Caki2 (cell line): Measurements from ENCODE around the gene COCH. TPM values are rescaled to one million over a fixed set of nuclear protein-coding genes. Genes with fewer than 3 reads are reported as not detected.
A peak's percentile ranks its signal among the peaks of the same experiment; 100 is the strongest.
"Not testable (repeated sequence)": the region's sequence is repeated elsewhere in the genome, so short reads cannot be mapped to it uniquely, and the experiment has no call there.

Experiments used
- DNase-seq: peaks from one replicate; pipeline ENCODE4 v3.0.0-alpha.2; 2015; ENCODE audit warnings: low read depth
- in situ Hi-C: cut with HindIII; loops from 2 replicates; pipeline ENCODE4 v1.10.0; 2016; ENCODE audit warnings: low sequenced_read_pairs, low pct_unique_long_range_greater_than_20kb, mixed read lengths
- total RNA-seq: library from RNA; depleted of rRNA; stranded (reverse); fragments of >200 nt; shearing (Covaris generic); gene quantifications from 2 replicates; pipeline ENCODE4 v1.2.3, GENCODE V29; 2014; ENCODE audit warnings: low replicate concordance; rRNA removed

Gene COCH
- total RNA-seq, 1 experiment from 2014 or later = 2.7 TPM

DNA sequence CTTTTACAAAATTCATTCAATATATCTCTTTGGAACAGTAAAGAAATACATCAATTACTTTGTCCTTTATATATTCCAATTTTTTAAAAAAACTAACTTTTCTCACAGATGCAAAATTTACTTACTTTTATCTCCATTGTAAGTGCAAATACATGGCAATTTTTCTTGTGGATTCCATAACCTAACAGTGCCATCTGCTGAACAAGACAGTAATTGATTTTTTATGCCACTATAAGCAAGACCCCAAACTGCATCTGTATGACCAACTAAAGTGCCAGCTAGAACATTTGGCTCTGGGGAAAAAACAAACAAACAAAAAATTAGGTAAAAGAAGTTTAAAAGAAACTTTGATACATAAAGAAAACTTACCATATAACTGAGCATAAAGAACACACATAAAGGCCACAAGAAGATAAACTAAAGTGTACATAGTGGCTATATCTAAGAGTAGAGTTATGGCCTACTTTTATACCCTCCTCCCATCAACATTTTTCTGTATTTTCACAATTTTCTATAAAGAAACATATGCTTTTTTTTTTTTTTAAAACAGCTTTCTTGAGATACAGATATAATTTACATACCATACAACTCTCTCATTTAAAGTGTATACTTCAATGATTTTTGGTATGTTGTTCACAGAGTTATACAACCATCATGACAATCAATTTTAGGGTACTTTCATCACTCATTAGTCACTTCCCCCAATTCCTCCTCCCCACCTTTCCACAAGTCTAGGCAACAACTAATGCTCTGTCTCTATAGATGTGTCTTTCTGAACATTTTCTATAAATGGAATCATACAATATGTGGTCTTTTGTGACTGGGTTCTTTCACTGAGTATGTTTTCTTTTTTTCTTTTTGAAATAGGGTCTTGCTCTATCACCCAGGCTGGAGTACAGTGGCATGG, 32.6 kb downstream of the COCH start:
- in situ Hi-C loops = no loop called here
- peak; percentile 3 for DNase-seq

DNA sequence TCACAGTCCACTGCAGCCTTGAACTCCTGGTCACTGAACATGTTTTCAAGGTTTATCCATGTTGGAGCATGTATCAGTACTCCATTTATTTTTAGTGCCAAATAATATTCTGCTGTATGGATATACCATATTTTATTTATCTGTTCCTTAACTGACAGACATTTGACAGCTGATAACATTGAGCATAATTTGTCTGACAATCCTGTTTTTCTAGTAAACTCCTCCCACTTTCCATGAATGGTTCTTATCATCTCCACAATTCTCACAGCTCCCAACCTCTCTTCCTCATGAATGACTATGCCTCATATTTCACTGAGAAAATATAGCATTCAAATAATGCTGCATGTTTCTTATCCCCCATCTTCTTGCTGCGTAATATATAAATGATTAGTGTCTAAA, 33.3 kb downstream of the COCH start:
- in situ Hi-C loops = no loop called here
- DNase-seq = no peak

DNA sequence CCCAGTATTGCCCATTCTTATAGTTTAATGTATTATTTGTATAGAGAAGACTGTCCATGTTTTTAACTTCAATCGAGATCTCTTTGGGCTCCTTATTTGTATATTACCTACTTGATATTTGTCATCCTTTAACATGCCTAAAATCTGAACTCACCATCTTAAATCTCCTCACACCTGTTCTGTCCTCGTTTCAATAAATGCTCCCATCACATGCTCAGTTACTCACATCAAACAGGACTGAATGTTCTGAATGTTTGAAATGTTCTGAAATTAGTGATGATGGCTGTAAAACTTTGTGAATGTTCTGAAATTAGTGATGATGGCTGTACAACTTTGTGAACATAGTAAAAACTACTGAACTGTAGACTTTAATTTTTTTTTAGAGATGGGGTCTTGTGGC, 34.5 kb downstream of the COCH start:
- in situ Hi-C loops = no loop called here

DNA sequence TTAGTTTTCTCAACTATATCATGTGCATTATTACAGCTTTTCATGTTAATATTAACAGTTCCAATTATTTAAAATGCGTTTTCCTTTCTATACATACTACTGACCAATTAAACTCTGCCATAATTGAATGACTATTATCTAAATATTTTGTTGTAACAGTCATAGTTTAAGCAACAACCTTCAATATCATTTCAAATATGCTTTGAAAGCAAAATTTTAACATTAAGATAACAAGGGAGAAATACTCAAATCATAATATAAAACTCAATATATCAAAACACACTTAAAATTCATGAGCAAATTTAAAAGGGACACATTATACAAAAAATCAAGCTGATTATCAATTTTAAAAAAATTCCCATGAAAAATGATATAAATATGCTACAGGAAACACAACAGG, 40.5 kb downstream of the COCH start:
- no peak for DNase-seq
- in situ Hi-C loops = no loop called here

More for the DNA sequence above, 34.5 kb downstream of the COCH start:
- DNase-seq = no peak

DNA sequence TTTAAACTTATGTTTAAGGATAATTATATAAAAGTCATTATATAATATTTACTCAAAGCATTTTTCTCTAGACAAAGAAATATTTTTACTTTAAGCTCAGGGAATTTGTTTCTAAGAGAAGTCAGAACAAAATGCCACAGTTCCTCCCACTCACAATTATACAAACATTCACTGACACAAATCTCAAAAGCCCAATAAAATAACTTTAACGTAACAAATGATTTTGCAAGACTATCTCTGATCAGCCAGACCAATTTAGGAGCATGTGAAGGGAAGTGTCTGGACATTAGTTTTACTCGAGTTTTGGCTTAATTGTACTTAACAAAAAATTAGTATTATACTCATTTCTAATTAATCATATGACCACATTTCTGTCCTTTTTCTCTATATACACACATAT, 41.2 kb downstream of the COCH start:
- DNase-seq = no peak
- in situ Hi-C loops = no loop called here

DNA sequence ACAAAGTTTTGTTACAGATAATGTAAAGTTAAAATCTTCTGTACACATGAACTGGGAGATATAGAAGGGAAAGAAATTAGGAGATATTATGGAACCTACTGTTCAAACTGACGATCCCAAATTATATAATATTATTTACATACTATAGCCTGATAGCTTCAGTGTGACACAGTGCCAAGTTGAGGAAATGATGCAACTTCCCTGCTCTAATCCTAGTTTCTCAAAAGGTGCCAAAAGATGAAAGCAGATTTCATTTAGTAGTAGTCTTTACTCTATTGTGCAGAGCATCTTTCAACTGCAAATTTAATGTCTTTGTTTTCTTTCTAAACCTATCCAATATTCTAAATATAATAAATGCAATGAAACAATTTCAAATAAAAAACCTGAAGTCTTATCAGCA, 46.9 kb downstream of the COCH start:
- no peak for DNase-seq
- in situ Hi-C loops = no loop called here

DNA sequence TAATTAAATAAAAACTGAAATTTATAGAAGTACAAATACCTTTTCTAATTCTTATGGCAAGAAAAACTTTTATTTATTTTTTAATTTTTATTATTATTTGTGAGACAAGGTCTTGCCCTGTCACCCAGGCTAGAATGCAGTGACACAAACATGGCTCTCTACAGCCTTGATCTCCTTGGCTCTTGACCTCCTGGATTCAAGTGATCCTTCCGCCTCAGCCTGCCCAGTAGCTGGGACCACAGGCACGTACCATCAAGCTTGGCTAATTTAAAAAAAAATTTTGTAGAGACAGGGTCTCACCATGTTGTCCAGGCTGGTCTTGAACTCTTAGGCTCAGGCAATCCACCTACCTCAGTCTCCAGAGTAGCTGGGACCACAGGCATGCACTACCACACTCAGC, 47.4 kb downstream of the COCH start:
- no peak for DNase-seq
- in situ Hi-C loops = no loop called here

DNA sequence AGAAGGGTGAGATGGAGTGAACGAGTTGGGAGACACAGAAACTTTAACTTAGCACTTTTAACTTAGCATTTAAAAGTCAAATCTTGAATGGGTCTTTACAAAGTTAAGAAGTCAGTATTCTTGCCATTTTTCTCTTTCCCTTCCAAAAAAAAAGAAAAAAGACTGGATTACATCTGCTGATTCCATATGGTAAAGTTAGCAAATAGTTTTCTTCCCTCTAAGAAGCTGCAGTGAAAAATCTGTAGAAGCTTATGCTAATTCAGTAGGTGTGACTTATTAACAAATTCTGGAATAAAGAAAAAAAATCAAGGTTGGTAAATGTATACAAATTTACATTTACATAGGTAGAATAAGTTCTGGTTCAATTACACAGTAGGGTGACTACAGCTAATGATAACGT, 50.9 kb downstream of the COCH start:
- no peak for DNase-seq
- in situ Hi-C loops = no loop called here

DNA sequence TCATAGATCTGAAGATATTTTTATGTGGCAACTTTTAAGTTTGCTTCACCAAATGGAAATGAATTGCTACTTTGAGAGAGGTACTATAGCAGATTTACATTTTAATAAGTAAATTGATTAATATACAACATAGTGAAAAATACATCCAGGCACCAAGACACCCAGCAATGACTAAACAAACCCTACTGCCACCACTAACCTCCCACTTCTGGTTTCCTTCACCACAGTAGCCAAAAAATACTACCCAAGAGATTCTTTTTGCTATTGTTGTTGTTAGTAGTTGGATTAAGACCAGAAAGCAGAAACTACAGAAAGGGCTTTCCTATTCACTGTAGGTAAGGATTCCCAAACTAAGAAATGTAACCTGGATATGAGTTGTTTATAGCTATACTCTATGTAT, 54.1 kb downstream of the COCH start:
- in situ Hi-C loops = no loop called here
- DNase-seq = no peak

DNA sequence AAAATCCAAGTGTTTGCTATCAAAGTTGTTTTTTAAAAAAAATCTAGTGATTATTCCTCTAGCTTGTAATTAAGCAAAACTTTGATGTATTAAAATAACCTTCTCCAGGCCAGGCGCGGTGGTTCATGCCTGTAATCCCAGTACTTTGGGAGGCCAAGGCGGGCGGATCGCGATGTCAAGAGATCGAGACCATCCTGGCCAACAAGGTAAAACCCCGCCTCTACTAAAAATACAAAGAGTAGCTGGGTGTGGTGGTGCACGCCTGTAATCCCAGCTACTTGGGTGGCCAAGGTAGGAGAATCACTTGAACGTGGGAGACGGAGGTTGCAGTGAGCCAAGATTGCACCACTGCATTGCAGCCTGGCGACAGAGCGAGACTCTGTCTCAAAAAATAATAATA, 59.6 kb downstream of the COCH start:
- DNase-seq, in situ Hi-C loops: not testable (repeated sequence)

DNA sequence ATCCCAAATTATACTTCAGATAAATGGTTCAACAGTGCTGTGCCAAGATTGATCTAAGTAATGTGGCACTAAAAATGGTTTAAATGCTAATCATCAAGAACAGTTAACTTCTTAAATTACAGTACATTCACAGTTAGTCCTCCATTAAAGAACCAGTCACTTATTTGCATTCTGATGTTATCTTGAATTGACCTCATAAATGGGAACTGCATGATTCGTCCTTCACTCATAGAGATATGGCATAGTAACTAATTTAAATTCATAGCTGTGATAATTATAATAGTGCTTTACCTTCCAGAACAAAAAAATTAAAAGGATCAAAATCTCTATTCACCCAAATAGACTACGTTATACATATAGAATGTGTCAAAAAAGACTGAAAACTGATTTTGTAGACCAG, 61.1 kb downstream of the COCH start:
- in situ Hi-C loops = no loop called here
- DNase-seq = no peak

DNA sequence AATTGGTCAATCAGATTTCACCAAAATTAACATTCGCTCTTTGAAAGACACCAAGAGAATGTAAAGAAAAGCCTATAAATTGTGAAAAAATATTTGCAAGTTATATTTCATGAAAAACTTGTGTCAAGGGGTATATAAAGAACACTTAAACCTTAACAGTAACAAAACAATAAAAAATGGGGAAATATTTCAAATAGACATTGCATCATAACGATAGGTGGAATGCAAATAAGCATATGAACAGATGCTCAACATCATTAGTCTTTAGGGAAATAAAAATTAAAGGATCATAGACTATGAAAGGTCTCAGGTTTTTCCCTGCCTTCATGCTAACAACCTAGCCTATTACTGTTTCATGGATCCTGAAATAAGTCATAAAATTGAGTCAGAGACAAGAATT, 64.3 kb downstream of the COCH start:
- DNase-seq = no peak
- in situ Hi-C loops = no loop called here

Other genes starting within 250 kb of the COCH start
- gene AP4S1, start 151.1 kb downstream of the COCH start, total RNA-seq = 13.1 and 23.7 TPM in 2 replicates
- 37.3 and 42.6 TPM in 2 replicates for gene STRN3, start 151.8 kb downstream of the COCH start, total RNA-seq